Kidney (tissue), 14 donors: ENCODE measurements around the gene PAXX. TPM values are rescaled to one million over a fixed set of nuclear protein-coding genes. Genes with fewer than 3 reads are reported as not detected.

ENCODE experiments used
- DNase-seq, 5 donors: peaks; one replicate each; pipeline ENCODE4 v3.0.0-alpha.2; 2013 to 2020
- FAIRE-seq: peaks from 2 replicates; lab custom pipeline; 2012; peaks lifted over from hg19 to GRCh38; lab: Jason Lieb, UNC
- H3K27ac ChIP-seq, 2 donors: one replicate each; pipeline ENCODE4 v1.7.0; 2013; ENCODE audit warnings: low read depth in 2 of 2, low read length in 2 of 2, inconsistent platforms in 1 of 2
- H3K27me3 ChIP-seq: one replicate; pipeline ENCODE4 v1.7.1; 2013; ENCODE audit warnings: low read length, inconsistent platforms; ENCODE audit not compliant: control insufficient read depth, insufficient read depth
- H3K36me3 ChIP-seq, 3 donors: one replicate each; pipeline versions ENCODE4 v1.7.0 to v1.7.1; 2013; ENCODE audit warnings: low read length in 3 of 3, control low read depth in 1 of 3, inconsistent platforms in 1 of 3; ENCODE audit not compliant: insufficient read depth in 3 of 3, control insufficient read depth in 2 of 3
- H3K4me1 ChIP-seq, 3 donors: one replicate each; pipeline versions ENCODE4 v1.7.0 to v1.7.1; 2013; ENCODE audit warnings: low read length in 3 of 3, inconsistent platforms in 1 of 3, low read depth in 1 of 3; ENCODE audit not compliant: control insufficient read depth in 2 of 3, insufficient read depth in 2 of 3
- H3K4me3 ChIP-seq, 3 donors: one replicate each; pipeline versions ENCODE4 v1.7.0 to v1.8.1; 2013; ENCODE audit warnings: low read length in 3 of 3, control low read depth in 1 of 3, inconsistent platforms in 1 of 3
- H3K9ac ChIP-seq, 3 donors: one replicate each; pipeline versions ENCODE4 v1.7.0 to v1.7.1; 2013; ENCODE audit warnings: low read length in 3 of 3, control low read depth in 1 of 3, inconsistent platforms in 1 of 3
- H3K9me3 ChIP-seq, 3 donors: one replicate each; pipeline versions ENCODE4 v1.7.0 to v1.7.1; 2013; ENCODE audit warnings: low read length in 3 of 3, control low read depth in 1 of 3, inconsistent platforms in 1 of 3; ENCODE audit not compliant: control insufficient read depth in 2 of 3, insufficient read depth in 1 of 3
- intact Hi-C: fragments of 100-400 bp; cut with DNase I; formaldehyde crosslinking; loops from one replicate; pipeline ENCODE4 v1.11.1; 2022
- polyA plus RNA-seq: library from polyadenylated mRNA; stranded (reverse); fragments of 350-450 nt; fragmentation: Illumina TruSeq; extraction: RNeasy Lipid Tissue Mini Kit (QIAGEN cat#74804); gene quantifications from one replicate; pipeline ENCODE4 v1.2.3, GENCODE V29; 2014; ENCODE audit warnings: low read depth, low replicate concordance; ENCODE audit not compliant: insufficient read depth
- total RNA-seq: library from RNA; stranded (reverse); fragmentation: NEBNext Ultra II Directional; extraction: Animal tissue kit (Norgen Biotek cat#: 25700); gene quantifications from one replicate; pipeline ENCODE4 v1.2.1, GENCODE V29; 2021
- TF ChIP-seq, protein P1 (sequence below): IDR thresholded peaks from 3 replicates; pipeline ENCODE4 v1.5.1; 2012; ENCODE audit warnings: mild to moderate bottlenecking, moderate library complexity, borderline replicate concordance; ENCODE audit not compliant: insufficient read depth; ENCODE audit errors: extremely low read depth
- donor health status: control.
- donor health status: control.
- donor health status: control.
- donor health status: control.
- donor health status: control.
- donor health status: DM: yes; HTN: yes; CAD: no.
- donor health status: Normal renal cell carcinoma (clear cell type).

Gene PAXX
- total and polyA plus RNA-seq, 2 donors from 2014 or later: 54.2 to 80.9 TPM

DNA sequence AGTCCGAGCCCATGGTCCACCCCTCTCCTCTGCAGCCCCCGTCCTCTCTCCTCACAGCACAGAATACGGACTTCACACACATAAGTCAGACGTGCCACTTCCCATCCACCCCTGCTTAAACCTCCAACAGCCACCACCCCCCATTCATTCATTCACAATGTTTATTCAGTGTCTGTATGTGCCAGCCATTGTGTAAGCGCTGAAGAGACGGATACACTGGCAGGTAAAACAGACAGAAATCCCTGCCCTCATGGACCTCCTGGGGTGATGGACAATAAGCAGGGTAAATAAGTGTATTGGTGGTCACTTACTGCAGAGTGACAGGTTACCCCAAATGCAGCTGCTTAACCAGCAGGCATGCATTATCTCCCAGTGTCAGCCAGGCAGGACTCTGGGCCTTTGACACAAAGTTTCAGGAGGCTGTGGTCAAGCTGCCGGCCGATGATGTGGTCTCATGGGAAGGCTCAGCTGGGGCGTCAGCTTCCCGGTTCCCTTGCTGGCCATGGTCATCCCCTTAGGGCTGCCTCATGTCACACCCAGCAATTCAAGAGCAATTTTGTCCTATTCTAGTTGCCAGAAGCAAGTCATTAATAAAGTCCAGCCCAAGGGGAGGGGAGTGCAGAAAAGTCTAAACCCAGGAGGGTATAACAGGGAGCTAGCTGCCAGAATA is 1.8 kb upstream of the PAXX start:
- Histone ChIP-seq H3K9me3 (no peaks in the 10 kb centered on the region), H3K4me3 (no peak overlapping the region), H3K9ac (no peak overlapping the region), H3K27ac (no peak overlapping the region), H3K27me3 (peaks cover 2% of the 10 kb centered on the region), H3K36me3 (peaks cover 0 to 5% (median 0%) of the 10 kb centered on the region in 3 donors), H3K4me1 (peaks cover 0 to 7% (median 7%) of the 10 kb centered on the region in 3 donors)
- FAIRE-seq (no peak), DNase-seq (no peak)
- TF ChIP-seq, protein P1, sequence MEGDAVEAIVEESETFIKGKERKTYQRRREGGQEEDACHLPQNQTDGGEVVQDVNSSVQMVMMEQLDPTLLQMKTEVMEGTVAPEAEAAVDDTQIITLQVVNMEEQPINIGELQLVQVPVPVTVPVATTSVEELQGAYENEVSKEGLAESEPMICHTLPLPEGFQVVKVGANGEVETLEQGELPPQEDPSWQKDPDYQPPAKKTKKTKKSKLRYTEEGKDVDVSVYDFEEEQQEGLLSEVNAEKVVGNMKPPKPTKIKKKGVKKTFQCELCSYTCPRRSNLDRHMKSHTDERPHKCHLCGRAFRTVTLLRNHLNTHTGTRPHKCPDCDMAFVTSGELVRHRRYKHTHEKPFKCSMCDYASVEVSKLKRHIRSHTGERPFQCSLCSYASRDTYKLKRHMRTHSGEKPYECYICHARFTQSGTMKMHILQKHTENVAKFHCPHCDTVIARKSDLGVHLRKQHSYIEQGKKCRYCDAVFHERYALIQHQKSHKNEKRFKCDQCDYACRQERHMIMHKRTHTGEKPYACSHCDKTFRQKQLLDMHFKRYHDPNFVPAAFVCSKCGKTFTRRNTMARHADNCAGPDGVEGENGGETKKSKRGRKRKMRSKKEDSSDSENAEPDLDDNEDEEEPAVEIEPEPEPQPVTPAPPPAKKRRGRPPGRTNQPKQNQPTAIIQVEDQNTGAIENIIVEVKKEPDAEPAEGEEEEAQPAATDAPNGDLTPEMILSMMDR: no peak
- intact Hi-C loops: no loop called here

DNA sequence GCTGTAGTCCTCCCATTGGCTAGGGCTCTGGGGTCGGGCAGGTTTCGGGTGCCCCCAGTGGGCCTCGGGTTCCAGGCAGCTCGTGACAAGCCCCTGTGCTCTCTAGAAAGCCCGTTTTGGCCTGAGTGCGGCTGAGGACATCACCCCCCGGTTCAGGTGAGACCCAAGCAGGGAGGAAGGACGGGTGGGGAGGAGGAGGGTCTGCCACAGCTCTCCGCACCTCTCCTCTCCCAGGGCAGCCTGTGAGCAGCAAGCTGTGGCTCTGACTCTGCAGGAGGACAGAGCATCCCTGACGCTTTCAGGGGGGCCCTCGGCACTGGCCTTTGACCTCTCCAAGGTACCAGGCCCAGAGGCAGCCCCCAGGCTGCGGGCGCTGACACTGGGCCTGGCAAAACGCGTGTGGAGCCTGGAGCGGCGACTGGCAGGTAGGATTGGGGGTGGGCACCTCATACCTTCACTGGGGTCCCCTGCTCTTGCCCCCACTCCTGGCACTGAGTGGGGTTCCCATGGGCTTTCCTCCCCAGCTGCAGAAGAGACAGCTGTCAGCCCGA is 672 bp downstream of the PAXX start:
- Histone ChIP-seq H3K27me3 (no peaks in the 10 kb centered on the region), H3K9ac (peak overlapping the region; percentile 18 to 73 (median 65)), H3K9me3 (no peaks in the 10 kb centered on the region), H3K4me3 (peak overlapping the region; percentile 51 to 77 (median 77)), H3K36me3 (peaks cover 0 to 5% (median 0%) of the 10 kb centered on the region in 3 donors), H3K4me1 (peaks cover 0 to 20% (median 10%) of the 10 kb centered on the region in 3 donors), H3K27ac (peak overlapping the region in 1 of 2 donors; percentile 4)
- DNase-seq (no peak), FAIRE-seq (no peak)
- intact Hi-C loops: no loop called here
- TF ChIP-seq, protein P1: no peak

GRCh38 chr9:136994180-136994887 is 2.1 kb downstream of the PAXX start:
- H3K4me3 ChIP-seq: no peak overlapping the region
- intact Hi-C loops: no loop called here
- no peaks in the 10 kb centered on the region for H3K9me3 ChIP-seq
- peaks cover 0 to 20% (median 10%) of the 10 kb centered on the region in 3 donors for H3K4me1 ChIP-seq
- FAIRE-seq (no peak), DNase-seq (no peak)
- peaks cover 0 to 5% (median 0%) of the 10 kb centered on the region in 3 donors for H3K36me3 ChIP-seq
- no peak overlapping the region for H3K27ac ChIP-seq
- H3K27me3 ChIP-seq: no peaks in the 10 kb centered on the region
- H3K9ac ChIP-seq: no peak overlapping the region
- TF ChIP-seq, protein P1: no peak
